Measurements from ENCODE around the gene ACIN1. TPM values are rescaled to one million over a fixed set of nuclear protein-coding genes. Genes with fewer than 3 reads are reported as not detected.
A peak's percentile ranks its signal among the peaks of the same experiment; 100 is the strongest.

Gene ACIN1
- total and polyA plus RNA-seq, 2 of the 13 experiments (the other 11 are each of a cell fraction or from before 2014, with no cell fraction given), result 165 to 183 TPM

GRCh38 chr14:23034498-23035302 lies 60.2 kb downstream of the ACIN1 start, which contains the start of gene PSMB5 (continued):
- TF ChIP-seq RERE (CRISPR knock-in tag; IDR thresholded peaks at IDR 0.05; ENCODE audit: low read depth) (peak; percentile 45), ZMYM2 (CRISPR knock-in tag; IDR thresholded peaks at IDR 0.05) (peak; percentile 74; the same call in 1 of the 2 replicates), ZNF589 (CRISPR knock-in tag; conservative IDR thresholded peaks at IDR 0.05) (no peak; the same call in 1 of the 2 replicates), ATAD3A (CRISPR knock-in tag; IDR thresholded peaks at IDR 0.05) (peak; percentile 69; the same call in 1 of the 2 replicates), ZNF318 (CRISPR knock-in tag; IDR thresholded peaks at IDR 0.05) (peak; percentile 51; the same call in 1 of the 2 replicates), MAFF (IDR thresholded peaks at IDR 0.05; ENCODE audit: low read depth, low read length) (peak; percentile 3; the same call in 1 of the 2 replicates), HOXA9 (CRISPR knock-in tag; IDR thresholded peaks at IDR 0.05; ENCODE audit: borderline replicate concordance) (peak; percentile 84; the same call in 1 of the 2 replicates), ZNF576 (CRISPR knock-in tag; IDR thresholded peaks at IDR 0.05) (peak; percentile 86; the same call in 1 of the 2 replicates)
- TF ChIP-seq, protein P1, sequence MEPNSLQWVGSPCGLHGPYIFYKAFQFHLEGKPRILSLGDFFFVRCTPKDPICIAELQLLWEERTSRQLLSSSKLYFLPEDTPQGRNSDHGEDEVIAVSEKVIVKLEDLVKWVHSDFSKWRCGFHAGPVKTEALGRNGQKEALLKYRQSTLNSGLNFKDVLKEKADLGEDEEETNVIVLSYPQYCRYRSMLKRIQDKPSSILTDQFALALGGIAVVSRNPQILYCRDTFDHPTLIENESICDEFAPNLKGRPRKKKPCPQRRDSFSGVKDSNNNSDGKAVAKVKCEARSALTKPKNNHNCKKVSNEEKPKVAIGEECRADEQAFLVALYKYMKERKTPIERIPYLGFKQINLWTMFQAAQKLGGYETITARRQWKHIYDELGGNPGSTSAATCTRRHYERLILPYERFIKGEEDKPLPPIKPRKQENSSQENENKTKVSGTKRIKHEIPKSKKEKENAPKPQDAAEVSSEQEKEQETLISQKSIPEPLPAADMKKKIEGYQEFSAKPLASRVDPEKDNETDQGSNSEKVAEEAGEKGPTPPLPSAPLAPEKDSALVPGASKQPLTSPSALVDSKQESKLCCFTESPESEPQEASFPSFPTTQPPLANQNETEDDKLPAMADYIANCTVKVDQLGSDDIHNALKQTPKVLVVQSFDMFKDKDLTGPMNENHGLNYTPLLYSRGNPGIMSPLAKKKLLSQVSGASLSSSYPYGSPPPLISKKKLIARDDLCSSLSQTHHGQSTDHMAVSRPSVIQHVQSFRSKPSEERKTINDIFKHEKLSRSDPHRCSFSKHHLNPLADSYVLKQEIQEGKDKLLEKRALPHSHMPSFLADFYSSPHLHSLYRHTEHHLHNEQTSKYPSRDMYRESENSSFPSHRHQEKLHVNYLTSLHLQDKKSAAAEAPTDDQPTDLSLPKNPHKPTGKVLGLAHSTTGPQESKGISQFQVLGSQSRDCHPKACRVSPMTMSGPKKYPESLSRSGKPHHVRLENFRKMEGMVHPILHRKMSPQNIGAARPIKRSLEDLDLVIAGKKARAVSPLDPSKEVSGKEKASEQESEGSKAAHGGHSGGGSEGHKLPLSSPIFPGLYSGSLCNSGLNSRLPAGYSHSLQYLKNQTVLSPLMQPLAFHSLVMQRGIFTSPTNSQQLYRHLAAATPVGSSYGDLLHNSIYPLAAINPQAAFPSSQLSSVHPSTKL (CRISPR knock-in tag; IDR thresholded peaks at IDR 0.05), result peak; percentile 37; the same call in 1 of the 2 replicates

All from HepG2 (cell line).